B cell (primary cell): ENCODE measurements around the gene ITGB1BP1. TPM values are rescaled to one million over a fixed set of nuclear protein-coding genes. Genes with fewer than 3 reads are reported as not detected.

Experiments used
- ATAC-seq: fragments of 200-7000 bp; cut with Tn5 transposase; one replicate; pipeline ENCODE4 v1.10.0; 2021; ENCODE audit warnings: low read depth, mild to moderate bottlenecking, moderate number of reproducible peaks, moderate library complexity
- CTCF ChIA-PET: fragments of 350-600 bp; sonication (Branson Sonifier 250); formaldehyde crosslinking; loops from one replicate; lab custom pipeline; 2021; ENCODE audit warnings: antibody characterized with exemption, inconsistent platforms; lab: Charles Lee
- POLR2A ChIA-PET: fragments of 350-600 bp; sonication (Branson Sonifier 250); formaldehyde crosslinking; loops from one replicate; lab custom pipeline; 2021; ENCODE audit warnings: antibody characterized with exemption; lab: Charles Lee
- DNase-seq: peaks from one replicate; pipeline ENCODE4 v3.0.0; 2013
- H2AFZ ChIP-seq: 2 replicates; pipeline ENCODE4 v1.6.1; 2012; ENCODE audit warnings: mild to moderate bottlenecking, low read depth, low read length; ENCODE audit not compliant: insufficient read depth, poor library complexity, severe bottlenecking
- H3K27ac ChIP-seq, 2 donors: 1 replicate in 1 of 2; 2 replicates in 1 of 2; pipeline ENCODE4 v1.5.1; 2012 to 2013; ENCODE audit warnings: low read length in 2 of 2, mild to moderate bottlenecking in 2 of 2, moderate library complexity in 1 of 2
- H3K27me3 ChIP-seq, 4 experiments: fragments of 200-600 bp in 1 of 4; sonication (generic) in 1 of 4; replicated peaks in 1 of 4; 1 replicate in 2 of 4; 2 replicates in 2 of 4; pipeline versions ENCODE4 v1.6.1 to v1.7.0; 2013 to 2016; ENCODE audit warnings: low read length in 3 of 4, mild to moderate bottlenecking in 2 of 4, mixed read lengths in 1 of 4, moderate library complexity in 1 of 4; ENCODE audit not compliant: insufficient read depth in 4 of 4, control insufficient read depth in 3 of 4; ENCODE audit errors: control extremely low read depth in 1 of 4
- H3K36me3 ChIP-seq, 2 experiments: replicated peaks in 1 of 2; 1 replicate in 1 of 2; 2 replicates in 1 of 2; pipeline versions ENCODE4 v1.6.1 to v1.7.1; 2013; ENCODE audit warnings: low read length in 1 of 2; ENCODE audit not compliant: insufficient read depth in 2 of 2, control insufficient read depth in 1 of 2; ENCODE audit errors: control extremely low read depth in 1 of 2, extremely low read depth in 1 of 2
- H3K4me1 ChIP-seq, 2 donors: fragments of 200-600 bp in 1 of 2; sonication (generic) in 1 of 2; 1 replicate in 1 of 2; 2 replicates in 1 of 2; pipeline versions ENCODE4 v1.5.1 to v1.6.1; 2013 to 2017; ENCODE audit warnings: low read length in 2 of 2; ENCODE audit not compliant: control insufficient read depth in 2 of 2, insufficient read depth in 2 of 2
- H3K4me2 ChIP-seq: replicated peaks from 2 replicates; pipeline ENCODE3; 2012; ENCODE audit warnings: mild to moderate bottlenecking, low read depth, low read length; ENCODE audit not compliant: poor library complexity, severe bottlenecking
- H3K4me3 ChIP-seq, 5 experiments: fragments of 200-600 bp in 1 of 5; sonication (generic) in 1 of 5; 1 replicate in 3 of 5; 2 replicates in 2 of 5; pipeline versions ENCODE4 v1.5.1 to v1.7.0; 2011 to 2016; ENCODE audit warnings: low read length in 4 of 5, mild to moderate bottlenecking in 4 of 5, low read depth in 2 of 5, control low read depth in 1 of 5, moderate library complexity in 1 of 5; ENCODE audit not compliant: insufficient read depth in 1 of 5; ENCODE audit errors: control extremely low read depth in 1 of 5, extremely low read depth in 1 of 5
- H3K79me2 ChIP-seq: fragments of 200-600 bp; sonication (generic); one replicate; pipeline ENCODE4 v1.6.0; 2016; ENCODE audit warnings: low read length; ENCODE audit not compliant: control insufficient read depth, insufficient read depth
- H3K9ac ChIP-seq: fragments of 200-600 bp; sonication (generic); 2 replicates; pipeline ENCODE4 v1.6.1; 2017; ENCODE audit warnings: mild to moderate bottlenecking, low read length, moderate library complexity
- H3K9me3 ChIP-seq, 3 donors: one replicate each; pipeline versions ENCODE4 v1.6.1 to v1.7.1; 2013; ENCODE audit warnings: low read length in 2 of 3; ENCODE audit not compliant: control insufficient read depth in 2 of 3, insufficient read depth in 1 of 3; ENCODE audit errors: control extremely low read depth in 1 of 3
- H4K20me1 ChIP-seq: 2 replicates; pipeline ENCODE4 v1.6.0; 2012; ENCODE audit warnings: mild to moderate bottlenecking, low read length; ENCODE audit not compliant: insufficient read depth, control insufficient read depth, poor library complexity, severe bottlenecking
- H3K27ac Mint-ChIP-seq: one replicate; pipeline ENCODE4 v1.8.0; 2021; ENCODE audit warnings: mixed read lengths
- H3K27me3 Mint-ChIP-seq: one replicate; pipeline ENCODE4 v1.8.0; 2021; ENCODE audit warnings: mixed read lengths
- H3K4me1 Mint-ChIP-seq: one replicate; pipeline ENCODE4 v1.8.0; 2021; ENCODE audit warnings: mixed read lengths
- H3K4me3 Mint-ChIP-seq: one replicate; pipeline ENCODE4 v1.8.0; 2021; ENCODE audit warnings: mixed read lengths
- H3K9me3 Mint-ChIP-seq: one replicate; pipeline ENCODE4 v1.8.0; 2022; ENCODE audit warnings: mixed read lengths; ENCODE audit not compliant: insufficient read depth
- CTCF ChIP-seq: fragments of 200-600 bp; IDR thresholded peaks from one replicate; pipeline ENCODE4 v1.8.0; 2022; ENCODE audit warnings: antibody characterized with exemption, mild to moderate bottlenecking
- EZH2 ChIP-seq: IDR thresholded peaks from 2 replicates; pipeline ENCODE4 v1.6.1; 2012; ENCODE audit warnings: borderline replicate concordance, low read depth, mild to moderate bottlenecking, moderate library complexity, low read length; ENCODE audit not compliant: insufficient read depth, poor library complexity, severe bottlenecking
- whole genome bisulfite sequencing: methylation state at CpG from one replicate; pipeline ENCODE4 v1.1.5; 2013; ENCODE audit warnings: missing lambda C conversion rate; ENCODE audit not compliant: insufficient coverage; 5-methylcytosine and 5-hydroxymethylcytosine counted together
- intact Hi-C: fragments of 100-400 bp; cut with micrococcal nuclease; formaldehyde crosslinking; loops from one replicate; pipeline ENCODE4 v1.10.0; 2022
- polyA plus RNA-seq: library from polyadenylated mRNA; depleted of rRNA; stranded (reverse); fragments of >200 nt; gene quantifications from 2 replicates; pipeline ENCODE4 v1.2.3, GENCODE V29; 2012
- total RNA-seq, 2 donors: library from RNA; stranded (reverse); fragments of 120-200 nt in 1 of 2; gene quantifications; 1 replicate in 1 of 2; 2 replicates in 1 of 2; pipeline versions ENCODE4 v1.2.3 to v1.2.4, GENCODE V29; 2013 to 2022

ITGB1BP1 gene
- total and polyA plus RNA-seq, 2 donors (not counting 1 experiment from before 2014, with no cell fraction given) = 25.7 to 47.1 TPM

GRCh38 chr2:9406529-9407362 lies 16.6 kb downstream of the ITGB1BP1 start:
- Histone ChIP-seq H3K27me3 (no peaks in the 10 kb centered on the region), H3K36me3 (peaks cover 13 to 39% of the 10 kb centered on the region in 2 experiments), H3K79me2 (no peaks in the 10 kb centered on the region), H3K27ac (no peak overlapping the region), H3K4me3 (no peak overlapping the region), H3K4me2 (no peak overlapping the region), H3K9me3 (no peaks in the 10 kb centered on the region), H3K9ac (no peak overlapping the region), H3K4me1 (peaks cover 0 to 3% of the 10 kb centered on the region in 2 donors), H4K20me1 (no peaks in the 10 kb centered on the region), H2AFZ (no peak overlapping the region)
- Mint-ChIP-seq H3K27ac (no peak overlapping the region), H3K9me3 (no peaks in the 10 kb centered on the region), H3K4me1 (no peaks in the 10 kb centered on the region), H3K27me3 (no peaks in the 10 kb centered on the region), H3K4me3 (no peak overlapping the region)
- POLR2A ChIA-PET = no interaction called here
- intact Hi-C loops = no loop called here
- TF ChIP-seq CTCF (no peak), EZH2 (no peak)
- ATAC-seq (no peak), DNase-seq (no peak)
- CTCF ChIA-PET = no interaction called here
- WGBS = 96% methylated on average over 13 of the region's 13 CpGs

GRCh38 chr2:9405636-9406035 lies 17.7 kb downstream of the ITGB1BP1 start:
- H2AFZ ChIP-seq = no peak overlapping the region
- no peak overlapping the region for H3K4me2 ChIP-seq
- H3K9me3 ChIP-seq = no peaks in the 10 kb centered on the region
- ChIA-PET CTCF (no interaction called here), POLR2A (no interaction called here)
- H3K27ac Mint-ChIP-seq = no peak overlapping the region
- H3K27me3 ChIP-seq = no peaks in the 10 kb centered on the region
- H3K9ac ChIP-seq = no peak overlapping the region
- no peaks in the 10 kb centered on the region for H3K79me2 ChIP-seq
- TF ChIP-seq CTCF = no peak
- no peak for TF ChIP-seq EZH2
- no peaks in the 10 kb centered on the region for H3K9me3 Mint-ChIP-seq
- no peak for DNase-seq
- H4K20me1 ChIP-seq = no peaks in the 10 kb centered on the region
- intact Hi-C loops = no loop called here
- peaks cover 13 to 33% of the 10 kb centered on the region in 2 experiments for H3K36me3 ChIP-seq
- H3K27ac ChIP-seq = no peak overlapping the region
- ATAC-seq = no peak
- no peak overlapping the region for H3K4me3 Mint-ChIP-seq
- peaks cover 0 to 3% of the 10 kb centered on the region in 2 donors for H3K4me1 ChIP-seq
- H3K4me3 ChIP-seq = no peak overlapping the region
- WGBS = 100% methylated on average over 1 of the region's 2 CpGs
- no peaks in the 10 kb centered on the region for H3K4me1 Mint-ChIP-seq
- peaks cover 1% of the 10 kb centered on the region for H3K27me3 Mint-ChIP-seq
